K562 treated with DMSO at 1 percent for 24 hours (cell line): ENCODE measurements around the gene CFAP54. TPM values are rescaled to one million over a fixed set of nuclear protein-coding genes. Genes with fewer than 3 reads are reported as not detected.

Source experiments
- total RNA-seq: library from RNA; unstranded; fragments of 300-600 nt; gene quantifications from 2 replicates; pipeline ENCODE4 v1.2.3, GENCODE V29; 2022; ENCODE audit warnings: low read depth; ENCODE audit not compliant: insufficient read depth

Gene CFAP54
- not detected in 2 replicates for total RNA-seq

GRCh38 chr12:96489392-96490056 is at the start of gene CFAP54:
TSS of gene CFAP54 (plus strand) at chr12:96489577. CDS start at chr12:96489610, 33 bp downstream.

GRCh38 chr12:96906849-96907670 is 417.7 kb downstream of the CFAP54 start, which contains the start of gene NEDD1:
TSS of gene NEDD1 (plus strand) at chr12:96907257. CDS start at chr12:96909760, 2,503 bp downstream.

Other genes starting within 250 kb of the CFAP54 start
- gene CDK17, start 89.1 kb upstream of the CFAP54 start, total RNA-seq, result 15.2 and 18.0 TPM in 2 replicates